Neural cell (in vitro differentiated cells): ENCODE measurements around the gene HTATSF1. TPM values are rescaled to one million over a fixed set of nuclear protein-coding genes. Genes with fewer than 3 reads are reported as not detected.

Experiments used
- H2AFZ ChIP-seq: fragments of 200-600, 300-800 bp; sonication (generic), shearing (Covaris generic); 2 replicates; pipeline ENCODE4 v1.6.0; 2014; ENCODE audit warnings: low read depth, mild to moderate bottlenecking, antibody characterized with exemption, low read length, moderate library complexity
- H3F3A ChIP-seq: fragments of 200-600 bp; shearing (Covaris generic); 2 replicates; pipeline ENCODE4 v1.6.1; 2016; ENCODE audit warnings: mild to moderate bottlenecking, moderate library complexity, mixed read lengths, antibody characterized with exemption, low read length; ENCODE audit not compliant: insufficient read depth, poor library complexity, severe bottlenecking
- H3K27ac ChIP-seq: fragments of 200-600, 300-800 bp; sonication (generic), shearing (Covaris generic); 2 replicates; pipeline ENCODE4 v1.5.1; 2014; ENCODE audit warnings: mild to moderate bottlenecking, low read length, moderate library complexity
- H3K27me3 ChIP-seq: fragments of 300-800, 200-600 bp; sonication (generic), shearing (Covaris generic); 2 replicates; pipeline ENCODE4 v1.6.0; 2014; ENCODE audit warnings: mild to moderate bottlenecking, low read depth, low read length, moderate library complexity; ENCODE audit not compliant: insufficient read depth
- H3K36me3 ChIP-seq: fragments of 300-800, 200-600 bp; sonication (generic), shearing (Covaris generic); 2 replicates; pipeline ENCODE4 v1.5.1; 2014; ENCODE audit warnings: mild to moderate bottlenecking, antibody characterized with exemption, low read length, moderate library complexity; ENCODE audit not compliant: insufficient read depth
- H3K4me2 ChIP-seq: fragments of 300-800, 200-600 bp; sonication (generic), shearing (Covaris generic); 2 replicates; pipeline ENCODE4 v1.6.0; 2014; ENCODE audit warnings: mild to moderate bottlenecking, low read length
- H3K4me3 ChIP-seq: fragments of 300-800, 200-600 bp; sonication (generic), shearing (Covaris generic); 2 replicates; pipeline ENCODE4 v1.5.1; 2014; ENCODE audit warnings: mild to moderate bottlenecking, low read length, moderate library complexity
- H3K79me2 ChIP-seq: fragments of 200-600 bp; shearing (Covaris generic); replicated peaks from 2 replicates; pipeline ENCODE4 v1.6.0; 2014; ENCODE audit warnings: mild to moderate bottlenecking, low read length, moderate library complexity; ENCODE audit not compliant: insufficient read depth
- H3K9ac ChIP-seq: fragments of 300-800, 200-600 bp; sonication (generic), shearing (Covaris generic); 2 replicates; pipeline ENCODE4 v1.6.1; 2016; ENCODE audit warnings: mild to moderate bottlenecking, low read length, mixed read lengths
- H3K9me2 ChIP-seq: fragments of 200-600 bp; shearing (Covaris generic); 2 replicates; pipeline ENCODE4 v1.6.1; 2016; ENCODE audit warnings: mild to moderate bottlenecking, low read length, mixed read lengths; ENCODE audit not compliant: insufficient read depth
- H3K9me3 ChIP-seq: fragments of 200-600, 300-800 bp; sonication (generic), shearing (Covaris generic); 2 replicates; pipeline ENCODE4 v1.6.1; 2016; ENCODE audit warnings: mild to moderate bottlenecking, mixed run types, low read length, moderate library complexity, mixed read lengths
- H4K20me1 ChIP-seq: fragments of 200-600 bp; shearing (Covaris generic); 2 replicates; pipeline ENCODE4 v1.6.1; 2016; ENCODE audit warnings: mild to moderate bottlenecking, mixed run types; ENCODE audit not compliant: insufficient read depth
- EP300 ChIP-seq: fragments of 450-650 bp; conservative IDR thresholded peaks from 2 replicates; pipeline ENCODE4 v1.6.1; 2014; ENCODE audit warnings: antibody characterized with exemption, mild to moderate bottlenecking, moderate library complexity; ENCODE audit not compliant: poor library complexity, severe bottlenecking
- EZH2 ChIP-seq: fragments of 200-600, 300-800 bp; shearing (Covaris generic), sonication (generic); IDR thresholded peaks from 2 replicates; pipeline ENCODE4 v1.6.1; 2014; ENCODE audit warnings: antibody characterized with exemption, low read length, borderline replicate concordance, mild to moderate bottlenecking; ENCODE audit not compliant: insufficient read depth, poor library complexity, severe bottlenecking
- MXI1 ChIP-seq: fragments of 450-650 bp; conservative IDR thresholded peaks from 2 replicates; pipeline ENCODE4 v1.6.1; 2014; ENCODE audit warnings: antibody characterized with exemption, mild to moderate bottlenecking; ENCODE audit not compliant: poor library complexity, severe bottlenecking
- POLR2AphosphoS5 ChIP-seq: IDR thresholded peaks from 2 replicates; pipeline ENCODE4 v1.6.1; 2012
- RAD21 ChIP-seq: fragments of 450-650 bp; conservative IDR thresholded peaks from 2 replicates; pipeline ENCODE4 v1.6.1; 2014; ENCODE audit warnings: antibody characterized with exemption, mild to moderate bottlenecking, moderate library complexity
- SMC3 ChIP-seq: fragments of 450-650 bp; conservative IDR thresholded peaks from 2 replicates; pipeline ENCODE4 v1.6.1; 2014; ENCODE audit warnings: antibody characterized with exemption, mild to moderate bottlenecking, moderate library complexity; ENCODE audit not compliant: poor library complexity
- TAF1 ChIP-seq: IDR thresholded peaks from 2 replicates; pipeline ENCODE4 v1.6.1; 2012; ENCODE audit warnings: low read depth
- polyA plus RNA-seq: library from polyadenylated mRNA; depleted of rRNA; stranded (reverse); fragments of >200 nt; gene quantifications from 2 replicates; pipeline ENCODE4 v1.2.3, GENCODE V29; 2014
- TF ChIP-seq, protein P1 (sequence below): fragments of 450-650 bp; IDR thresholded peaks from 2 replicates; pipeline ENCODE4 v1.5.1; 2014; ENCODE audit warnings: antibody characterized with exemption, mild to moderate bottlenecking, moderate library complexity; ENCODE audit not compliant: poor library complexity, severe bottlenecking
- TF ChIP-seq, protein P2 (sequence below): IDR thresholded peaks from 2 replicates; pipeline ENCODE4 v1.6.1; 2012; ENCODE audit warnings: borderline replicate concordance

The HTATSF1 gene
- polyA plus RNA-seq, 1 donor from 2014 or later = 137 TPM

DNA sequence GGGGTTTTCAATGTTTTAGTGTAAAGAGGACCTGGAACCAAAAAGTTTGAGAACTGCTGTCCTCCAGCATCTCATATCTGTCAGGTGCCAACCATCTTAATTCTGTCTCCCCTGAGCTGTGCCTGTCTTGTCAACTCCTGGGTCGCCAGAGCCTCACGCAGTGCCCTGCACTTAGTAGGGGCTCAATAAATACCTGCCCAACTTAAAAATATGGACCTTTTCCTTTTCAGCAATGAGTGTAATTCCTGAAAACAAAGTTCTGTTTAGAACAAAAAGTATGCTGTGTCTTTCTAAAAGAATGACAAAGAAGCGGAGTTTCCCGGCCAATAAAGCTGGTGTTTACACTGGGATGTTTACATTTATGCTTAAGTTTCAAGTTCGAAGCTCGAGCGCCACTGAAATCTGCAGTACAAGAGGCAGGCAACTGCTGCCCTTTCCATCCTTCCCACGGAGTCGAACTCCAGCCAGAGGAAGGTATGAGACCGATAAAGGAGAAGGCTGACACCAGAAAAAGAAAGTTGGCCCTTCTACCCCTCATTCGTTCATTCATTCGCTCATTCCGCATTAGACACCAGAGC lies 1.1 kb upstream of the HTATSF1 start:
- Histone ChIP-seq H3F3A (no peaks in the 10 kb centered on the region), H3K36me3 (no peaks in the 10 kb centered on the region), H3K4me3 (peak overlapping the region; percentile 71), H3K27me3 (no peaks in the 10 kb centered on the region), H3K79me2 (peaks cover 22% of the 10 kb centered on the region), H3K9me2 (no peaks in the 10 kb centered on the region), H2AFZ (peak overlapping the region; percentile 76), H3K9me3 (no peaks in the 10 kb centered on the region), H3K9ac (peak overlapping the region; percentile 74), H3K4me2 (peak overlapping the region; percentile 35), H4K20me1 (no peaks in the 10 kb centered on the region), H3K27ac (peak overlapping the region; percentile 77)
- TF ChIP-seq EP300 = no peak
- no peak for TF ChIP-seq SMC3
- TF ChIP-seq, protein P1, sequence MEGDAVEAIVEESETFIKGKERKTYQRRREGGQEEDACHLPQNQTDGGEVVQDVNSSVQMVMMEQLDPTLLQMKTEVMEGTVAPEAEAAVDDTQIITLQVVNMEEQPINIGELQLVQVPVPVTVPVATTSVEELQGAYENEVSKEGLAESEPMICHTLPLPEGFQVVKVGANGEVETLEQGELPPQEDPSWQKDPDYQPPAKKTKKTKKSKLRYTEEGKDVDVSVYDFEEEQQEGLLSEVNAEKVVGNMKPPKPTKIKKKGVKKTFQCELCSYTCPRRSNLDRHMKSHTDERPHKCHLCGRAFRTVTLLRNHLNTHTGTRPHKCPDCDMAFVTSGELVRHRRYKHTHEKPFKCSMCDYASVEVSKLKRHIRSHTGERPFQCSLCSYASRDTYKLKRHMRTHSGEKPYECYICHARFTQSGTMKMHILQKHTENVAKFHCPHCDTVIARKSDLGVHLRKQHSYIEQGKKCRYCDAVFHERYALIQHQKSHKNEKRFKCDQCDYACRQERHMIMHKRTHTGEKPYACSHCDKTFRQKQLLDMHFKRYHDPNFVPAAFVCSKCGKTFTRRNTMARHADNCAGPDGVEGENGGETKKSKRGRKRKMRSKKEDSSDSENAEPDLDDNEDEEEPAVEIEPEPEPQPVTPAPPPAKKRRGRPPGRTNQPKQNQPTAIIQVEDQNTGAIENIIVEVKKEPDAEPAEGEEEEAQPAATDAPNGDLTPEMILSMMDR = no peak
- no peak for TF ChIP-seq POLR2AphosphoS5
- no peak for TF ChIP-seq EZH2

DNA sequence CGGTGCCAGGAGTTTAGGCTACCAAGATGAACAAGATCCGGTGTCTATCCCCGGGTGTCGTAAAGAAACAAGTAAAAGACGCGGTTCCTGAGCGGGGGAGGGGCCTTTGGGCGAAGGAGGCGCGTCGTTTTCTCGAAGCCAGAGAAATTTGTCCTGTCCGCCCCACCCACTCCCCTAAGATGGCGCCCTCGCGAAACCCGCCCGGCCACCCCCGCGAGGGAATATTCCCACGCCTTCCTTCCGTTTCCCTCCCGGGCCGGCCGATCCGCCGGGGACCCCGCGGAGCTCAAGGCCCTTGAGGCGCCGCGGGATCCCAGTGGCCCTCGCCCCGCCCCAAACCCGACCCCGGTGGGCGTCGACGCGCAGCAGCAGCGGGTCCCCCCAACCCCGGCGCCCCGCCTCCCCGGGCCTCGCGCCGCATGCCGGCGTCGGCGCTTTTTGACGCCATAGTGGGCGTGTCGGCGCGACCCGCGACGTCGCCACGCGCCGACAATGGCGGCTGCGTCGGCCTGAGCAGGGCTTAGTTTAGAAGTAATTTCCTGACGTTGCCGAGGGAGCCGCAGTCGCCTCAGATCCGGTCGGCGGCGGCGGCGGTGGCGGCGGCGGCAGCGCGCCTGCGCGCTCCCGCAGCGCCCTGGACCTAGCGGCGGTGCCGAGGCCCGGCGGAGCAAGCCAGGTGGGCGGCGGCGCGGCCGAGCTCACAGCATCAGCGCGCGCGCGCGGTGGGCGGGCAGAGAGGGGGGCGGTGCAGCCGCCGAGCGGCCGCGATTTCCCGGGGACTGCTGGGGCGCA lies 432 bp upstream of the HTATSF1 start:
- H3F3A ChIP-seq = no peaks in the 10 kb centered on the region
- peaks cover 22% of the 10 kb centered on the region for H3K79me2 ChIP-seq
- H4K20me1 ChIP-seq = no peaks in the 10 kb centered on the region
- peak overlapping the region; percentile 88 for H3K4me3 ChIP-seq
- peak overlapping the region; percentile 76 for H2AFZ ChIP-seq
- H3K27me3 ChIP-seq = no peaks in the 10 kb centered on the region
- H3K27ac ChIP-seq = peak overlapping the region; percentile 77
- no peaks in the 10 kb centered on the region for H3K9me2 ChIP-seq
- no peaks in the 10 kb centered on the region for H3K9me3 ChIP-seq
- H3K4me2 ChIP-seq = no peak overlapping the region
- H3K9ac ChIP-seq = peak overlapping the region; percentile 74
- TF ChIP-seq POLR2AphosphoS5 = no peak
- TF ChIP-seq SMC3 = peak; percentile 11
- no peak for TF ChIP-seq RAD21
- peak; percentile 41 for TF ChIP-seq EP300
- TF ChIP-seq, protein P2, sequence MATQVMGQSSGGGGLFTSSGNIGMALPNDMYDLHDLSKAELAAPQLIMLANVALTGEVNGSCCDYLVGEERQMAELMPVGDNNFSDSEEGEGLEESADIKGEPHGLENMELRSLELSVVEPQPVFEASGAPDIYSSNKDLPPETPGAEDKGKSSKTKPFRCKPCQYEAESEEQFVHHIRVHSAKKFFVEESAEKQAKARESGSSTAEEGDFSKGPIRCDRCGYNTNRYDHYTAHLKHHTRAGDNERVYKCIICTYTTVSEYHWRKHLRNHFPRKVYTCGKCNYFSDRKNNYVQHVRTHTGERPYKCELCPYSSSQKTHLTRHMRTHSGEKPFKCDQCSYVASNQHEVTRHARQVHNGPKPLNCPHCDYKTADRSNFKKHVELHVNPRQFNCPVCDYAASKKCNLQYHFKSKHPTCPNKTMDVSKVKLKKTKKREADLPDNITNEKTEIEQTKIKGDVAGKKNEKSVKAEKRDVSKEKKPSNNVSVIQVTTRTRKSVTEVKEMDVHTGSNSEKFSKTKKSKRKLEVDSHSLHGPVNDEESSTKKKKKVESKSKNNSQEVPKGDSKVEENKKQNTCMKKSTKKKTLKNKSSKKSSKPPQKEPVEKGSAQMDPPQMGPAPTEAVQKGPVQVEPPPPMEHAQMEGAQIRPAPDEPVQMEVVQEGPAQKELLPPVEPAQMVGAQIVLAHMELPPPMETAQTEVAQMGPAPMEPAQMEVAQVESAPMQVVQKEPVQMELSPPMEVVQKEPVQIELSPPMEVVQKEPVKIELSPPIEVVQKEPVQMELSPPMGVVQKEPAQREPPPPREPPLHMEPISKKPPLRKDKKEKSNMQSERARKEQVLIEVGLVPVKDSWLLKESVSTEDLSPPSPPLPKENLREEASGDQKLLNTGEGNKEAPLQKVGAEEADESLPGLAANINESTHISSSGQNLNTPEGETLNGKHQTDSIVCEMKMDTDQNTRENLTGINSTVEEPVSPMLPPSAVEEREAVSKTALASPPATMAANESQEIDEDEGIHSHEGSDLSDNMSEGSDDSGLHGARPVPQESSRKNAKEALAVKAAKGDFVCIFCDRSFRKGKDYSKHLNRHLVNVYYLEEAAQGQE = peak; percentile 53
- TF ChIP-seq EZH2 = no peak
- TF ChIP-seq, protein P1 = no peak
- no peak for TF ChIP-seq TAF1
- TF ChIP-seq MXI1 = peak; percentile 72
- peaks cover 5% of the 10 kb centered on the region for H3K36me3 ChIP-seq
